ENCODE measurements around the gene ASS1.
"Not testable (repeated sequence)": the region's sequence is repeated elsewhere in the genome, so short reads cannot be mapped to it uniquely, and the experiment has no call there.

- TF ChIP-seq POLR2AphosphoS5 (IDR thresholded peaks at IDR 0.05; ENCODE audit: borderline replicate concordance, low read depth, low read length); FOXP2 (optimal IDR thresholded peaks at IDR 0.05; ENCODE audit: control extremely low read depth, extremely low read length, insufficient read depth): not testable (repeated sequence)
Observed at GRCh38 chr9:130434656-130435055, 10.1 kb upstream of the ASS1 start.
